ENCODE results near the gene GDPD4.

GRCh38 chr11:77308838-77309237 is 7.4 kb upstream of the GDPD4 start:
- no peak for TF ChIP-seq POLR2A (IDR thresholded peaks at IDR 0.05; ENCODE audit: low read length)
- no peak for TF ChIP-seq GATA1 (IDR thresholded peaks at IDR 0.05; ENCODE audit: low read depth, low read length)

Data from erythroblast (primary cell).